Measurements from ENCODE around the gene GMDS.

Gene GMDS

GRCh38 chr6:1574890-1575209, 670.6 kb downstream of the GMDS start:
- FAIRE-seq: no peak

GRCh38 chr6:1574083-1574761, 671.2 kb downstream of the GMDS start:
- DNase-seq (ENCODE audit: insufficient read length, low spot score) (no peak), FAIRE-seq (no peak)

More at GRCh38 chr6:1574890-1575209, 670.6 kb downstream of the GMDS start:
- DNase-seq (ENCODE audit: insufficient read length, low spot score): no peak

Measured in HTR-8/SVneo (cell line).